Gastroesophageal sphincter (tissue), 3 donors: ENCODE results near the gene TEPSIN.

Experiments used
- EP300 ChIP-seq: sonication (generic); formaldehyde crosslinking; IDR thresholded peaks from one replicate; pipeline ENCODE4 v1.6.1; 2017; ENCODE audit warnings: antibody characterized with exemption, mild to moderate bottlenecking
- POLR2A ChIP-seq, 2 donors: fragments of 450-650 bp; IDR thresholded peaks; one replicate each; pipeline ENCODE4 v1.6.1; 2017; ENCODE audit warnings: antibody characterized with exemption in 2 of 2, mild to moderate bottlenecking in 2 of 2, moderate library complexity in 1 of 2
- POLR2AphosphoS5 ChIP-seq: sonication (generic); formaldehyde crosslinking; IDR thresholded peaks from one replicate; pipeline ENCODE4 v1.6.1; 2017; ENCODE audit warnings: antibody characterized with exemption
- TF ChIP-seq, protein P1 (sequence below), 4 experiments: fragments of 200-600 bp in 2 of 4; fragments of 450-650 bp in 2 of 4; sonication (generic) in 1 of 4; IDR thresholded peaks; one replicate each; pipeline ENCODE4 v1.5.1; 2017 to 2019; ENCODE audit warnings: antibody characterized with exemption in 4 of 4, mild to moderate bottlenecking in 2 of 4, moderate library complexity in 2 of 4

DNA sequence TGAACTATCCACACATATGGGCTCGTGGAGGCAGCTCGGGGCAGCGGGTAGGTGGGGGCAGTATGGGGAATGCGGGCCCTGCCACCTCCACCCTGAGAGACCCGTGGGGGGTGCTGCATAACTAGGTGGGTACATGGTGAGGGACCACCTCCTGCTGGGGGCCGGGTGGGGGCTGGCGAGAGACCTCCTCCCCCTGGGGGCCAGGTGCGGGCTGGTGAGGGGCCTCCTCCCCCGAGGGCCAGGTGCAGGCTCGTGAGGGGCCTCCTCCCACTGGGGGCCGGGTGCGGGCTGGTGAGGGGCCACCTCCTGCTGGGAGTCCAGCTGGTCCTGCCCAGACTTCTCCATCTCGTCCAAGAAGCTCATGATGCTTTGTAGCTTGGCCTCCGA lies 41.5 kb downstream of the TEPSIN start:
- TF ChIP-seq POLR2AphosphoS5 (no peak), EP300 (no peak), POLR2A (IDR thresholded peaks at IDR 0.05) (no peak)
- TF ChIP-seq, protein P1, sequence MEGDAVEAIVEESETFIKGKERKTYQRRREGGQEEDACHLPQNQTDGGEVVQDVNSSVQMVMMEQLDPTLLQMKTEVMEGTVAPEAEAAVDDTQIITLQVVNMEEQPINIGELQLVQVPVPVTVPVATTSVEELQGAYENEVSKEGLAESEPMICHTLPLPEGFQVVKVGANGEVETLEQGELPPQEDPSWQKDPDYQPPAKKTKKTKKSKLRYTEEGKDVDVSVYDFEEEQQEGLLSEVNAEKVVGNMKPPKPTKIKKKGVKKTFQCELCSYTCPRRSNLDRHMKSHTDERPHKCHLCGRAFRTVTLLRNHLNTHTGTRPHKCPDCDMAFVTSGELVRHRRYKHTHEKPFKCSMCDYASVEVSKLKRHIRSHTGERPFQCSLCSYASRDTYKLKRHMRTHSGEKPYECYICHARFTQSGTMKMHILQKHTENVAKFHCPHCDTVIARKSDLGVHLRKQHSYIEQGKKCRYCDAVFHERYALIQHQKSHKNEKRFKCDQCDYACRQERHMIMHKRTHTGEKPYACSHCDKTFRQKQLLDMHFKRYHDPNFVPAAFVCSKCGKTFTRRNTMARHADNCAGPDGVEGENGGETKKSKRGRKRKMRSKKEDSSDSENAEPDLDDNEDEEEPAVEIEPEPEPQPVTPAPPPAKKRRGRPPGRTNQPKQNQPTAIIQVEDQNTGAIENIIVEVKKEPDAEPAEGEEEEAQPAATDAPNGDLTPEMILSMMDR (IDR thresholded peaks at IDR 0.05) = no peak
